GM21423 (cell line): ENCODE measurements around the gene WWOX.

ENCODE experiments used
- ATAC-seq: cut with Tn5 transposase; IDR thresholded peaks from one replicate; pipeline ENCODE4 v1.9.1; 2021; ENCODE audit warnings: mild to moderate bottlenecking, moderate library complexity; ENCODE audit not compliant: unreplicated experiment

Gene WWOX

GRCh38 chr16:78745108-78746019 is 645.9 kb downstream of the WWOX start:
- ATAC-seq = no peak

- no peak for ATAC-seq
Measured at GRCh38 chr16:78746718-78747117, 647.3 kb downstream of the WWOX start.

- ATAC-seq = no peak
Measured at GRCh38 chr16:78748220-78748929, 648.9 kb downstream of the WWOX start.

- peak; percentile 85 for ATAC-seq
Measured at GRCh38 chr16:78749745-78750268, 650.4 kb downstream of the WWOX start.

- ATAC-seq = no peak
Measured at GRCh38 chr16:78750611-78751010, 651.2 kb downstream of the WWOX start.

GRCh38 chr16:78751601-78752000 is 652.1 kb downstream of the WWOX start:
- ATAC-seq = no peak

GRCh38 chr16:78754713-78755112 is 655.3 kb downstream of the WWOX start:
- no peak for ATAC-seq

- no peak for ATAC-seq
Measured at GRCh38 chr16:78755751-78756661, 656.6 kb downstream of the WWOX start.

- no peak for ATAC-seq
Measured at GRCh38 chr16:78759596-78759995, 660.1 kb downstream of the WWOX start.

- no peak for ATAC-seq
Measured at GRCh38 chr16:78760611-78761010, 661.2 kb downstream of the WWOX start.

GRCh38 chr16:78761427-78761826 is 662.0 kb downstream of the WWOX start:
- peak; percentile 83 for ATAC-seq

GRCh38 chr16:78762222-78762621 is 662.8 kb downstream of the WWOX start:
- peak; percentile 67 for ATAC-seq

GRCh38 chr16:78763821-78764440 is 664.5 kb downstream of the WWOX start:
- ATAC-seq = no peak

GRCh38 chr16:78764478-78764877 is 665.0 kb downstream of the WWOX start:
- ATAC-seq = no peak

GRCh38 chr16:78768226-78768625 is 668.8 kb downstream of the WWOX start:
- ATAC-seq = no peak

GRCh38 chr16:78768718-78769117 is 669.3 kb downstream of the WWOX start:
- ATAC-seq = no peak

- ATAC-seq = peak; percentile 83
Measured at GRCh38 chr16:78770353-78771091, 671.1 kb downstream of the WWOX start.

- ATAC-seq = no peak
Measured at GRCh38 chr16:78773291-78773702, 673.8 kb downstream of the WWOX start.

- ATAC-seq = no peak
Measured at GRCh38 chr16:78773706-78774105, 674.3 kb downstream of the WWOX start.

GRCh38 chr16:78775161-78775561 is 675.7 kb downstream of the WWOX start:
- ATAC-seq = no peak
